ENCODE results near the gene PRPS2.

The PRPS2 gene

DNA sequence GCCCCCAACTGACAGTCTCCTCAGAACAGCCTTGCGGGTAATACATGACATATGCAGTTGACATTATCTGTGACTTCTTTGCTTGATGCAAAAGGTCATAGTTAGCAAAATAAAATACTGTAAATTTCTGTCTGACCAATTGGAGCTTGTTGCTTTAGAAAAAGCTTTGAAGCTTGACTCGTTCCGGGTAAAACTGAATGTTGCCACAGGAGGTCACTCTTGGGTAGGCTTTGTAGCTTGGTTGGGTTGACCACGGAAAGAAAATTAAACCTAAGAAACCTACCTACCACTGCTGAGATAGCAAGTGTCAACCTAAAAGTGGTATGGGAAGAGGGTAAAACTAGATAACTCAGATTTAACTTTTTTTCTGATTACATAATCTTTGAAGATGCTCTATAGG is 23.2 kb downstream of the PRPS2 start:
- no peak for DNase-seq (ENCODE audit: low read depth, low spot score)

DNA sequence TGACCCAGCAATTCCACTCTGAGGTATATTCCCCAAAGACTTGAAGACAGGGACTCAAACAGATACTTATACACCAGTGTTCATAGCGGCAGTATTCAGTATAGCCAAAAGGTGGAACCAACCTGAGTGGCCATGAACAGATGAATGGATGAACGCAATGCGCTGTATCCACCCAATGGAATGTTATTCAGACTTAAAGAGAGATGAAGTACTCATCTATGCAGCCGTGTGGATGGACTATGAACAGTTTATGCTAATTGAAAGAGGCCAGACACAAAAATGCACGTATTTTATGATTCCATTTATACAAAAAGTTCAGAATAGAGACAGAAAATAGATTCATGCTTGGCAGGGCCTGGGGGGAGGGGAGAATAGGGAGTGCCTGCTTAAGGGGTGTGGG is 26.3 kb downstream of the PRPS2 start:
- DNase-seq (ENCODE audit: low read depth, low spot score) = no peak

DNA sequence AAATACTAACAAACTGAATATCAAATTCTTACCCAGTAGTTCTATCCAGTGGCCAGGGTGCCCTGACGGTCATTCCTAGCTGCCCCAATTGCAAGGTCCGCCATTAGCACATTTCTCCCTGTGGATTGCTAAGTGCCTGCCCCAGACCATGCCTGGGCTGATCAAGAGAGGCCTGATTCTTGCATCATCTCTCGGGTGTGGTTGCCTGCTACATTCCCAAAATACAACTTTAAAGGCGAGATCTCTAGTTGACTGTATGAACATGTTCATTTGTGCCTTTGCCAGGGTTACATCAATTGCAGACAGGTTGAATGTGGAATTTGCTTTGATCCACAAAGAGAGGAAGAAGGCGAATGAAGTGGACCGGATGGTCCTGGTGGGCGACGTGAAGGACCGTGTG is 28.0 kb downstream of the PRPS2 start:
- DNase-seq (ENCODE audit: low read depth, low spot score) = no peak

DNA sequence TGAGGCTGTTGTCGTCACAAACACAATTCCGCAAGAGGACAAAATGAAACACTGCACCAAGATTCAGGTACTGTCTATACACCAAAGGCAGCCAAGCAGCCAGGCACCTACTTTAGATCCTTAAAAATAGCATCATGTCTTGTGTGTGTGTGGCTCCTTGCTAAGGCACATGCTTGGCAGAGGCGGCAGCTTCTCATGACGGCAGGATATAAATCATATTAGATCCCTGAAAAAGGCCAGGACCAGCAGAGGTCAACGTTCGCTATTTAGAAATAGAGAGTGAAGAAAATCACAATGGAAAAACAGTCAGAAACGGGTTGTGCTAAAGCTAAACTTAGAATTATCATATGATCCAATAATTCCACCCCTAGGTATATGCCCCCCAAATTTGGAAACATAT is 29.5 kb downstream of the PRPS2 start:
- DNase-seq (ENCODE audit: low read depth, low spot score) = no peak

DNA sequence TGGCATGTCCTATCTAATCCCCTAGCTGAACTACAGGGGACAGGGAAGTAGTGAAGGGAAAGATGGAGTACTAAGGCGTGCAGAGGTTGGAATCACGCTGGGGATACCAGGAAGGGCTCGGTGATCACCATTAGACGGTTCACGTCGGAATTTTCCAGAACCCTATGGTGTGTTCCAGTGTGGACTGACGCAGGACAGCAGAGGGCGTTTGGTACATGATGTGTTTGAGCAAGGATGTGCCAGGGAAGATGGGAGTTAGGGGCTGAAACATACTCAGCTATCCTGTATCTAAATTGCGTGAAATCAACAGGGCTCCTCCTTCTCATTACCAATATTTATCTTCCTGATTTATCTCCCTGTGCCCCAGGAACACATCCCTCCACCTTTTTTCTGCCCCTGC is 33.7 kb downstream of the PRPS2 start:
- DNase-seq (ENCODE audit: low read depth, low spot score) = no peak

DNA sequence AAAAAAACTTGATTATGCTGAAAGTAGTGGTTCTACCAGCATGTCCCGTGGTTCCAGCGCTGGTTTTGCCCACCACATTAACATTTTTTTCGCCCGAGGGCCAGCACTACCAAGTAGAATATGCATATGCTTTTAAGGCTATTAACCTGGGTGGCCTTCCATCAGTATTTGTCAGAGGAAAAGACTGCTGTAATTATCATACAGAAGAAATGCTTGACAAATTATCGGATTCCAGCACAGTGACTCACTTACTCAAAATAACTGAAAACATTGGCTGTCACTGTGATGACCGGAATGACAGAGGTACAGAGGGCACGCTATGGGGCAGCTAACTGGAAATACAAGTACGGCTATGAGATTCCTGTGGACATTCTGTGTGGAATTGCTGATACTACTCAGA is 34.6 kb downstream of the PRPS2 start:
- DNase-seq (ENCODE audit: low read depth, low spot score) = no peak

DNA sequence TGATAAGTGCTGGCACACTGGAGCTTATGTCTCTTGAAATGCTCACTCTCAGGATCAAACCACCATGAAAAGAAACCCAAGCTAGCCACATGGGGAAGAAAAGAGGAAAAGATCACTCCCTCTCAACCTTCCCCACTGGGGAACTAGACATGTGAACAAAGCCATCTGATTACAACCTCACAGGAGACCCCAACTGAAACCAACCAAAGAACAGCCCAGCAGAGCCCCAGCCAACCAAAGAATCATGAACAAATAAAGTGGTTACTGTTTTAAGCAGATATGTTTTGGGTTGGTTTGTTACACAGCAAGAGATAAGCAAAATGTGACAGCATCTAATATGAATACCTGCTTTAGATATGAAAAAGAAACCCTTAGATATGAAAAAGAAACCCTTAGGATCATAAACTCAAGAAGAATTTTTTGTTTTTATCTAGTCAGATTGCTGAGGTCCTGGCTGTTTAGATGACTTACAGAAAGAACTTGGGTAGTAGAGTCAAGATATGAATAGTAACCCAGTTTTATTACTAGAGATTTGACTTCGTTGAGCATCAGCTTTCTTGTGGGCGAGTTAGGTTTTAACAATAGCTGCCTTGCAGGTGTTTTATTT is 52.0 kb downstream of the PRPS2 start:
- no peak for DNase-seq (ENCODE audit: low read depth, low spot score)

DNA sequence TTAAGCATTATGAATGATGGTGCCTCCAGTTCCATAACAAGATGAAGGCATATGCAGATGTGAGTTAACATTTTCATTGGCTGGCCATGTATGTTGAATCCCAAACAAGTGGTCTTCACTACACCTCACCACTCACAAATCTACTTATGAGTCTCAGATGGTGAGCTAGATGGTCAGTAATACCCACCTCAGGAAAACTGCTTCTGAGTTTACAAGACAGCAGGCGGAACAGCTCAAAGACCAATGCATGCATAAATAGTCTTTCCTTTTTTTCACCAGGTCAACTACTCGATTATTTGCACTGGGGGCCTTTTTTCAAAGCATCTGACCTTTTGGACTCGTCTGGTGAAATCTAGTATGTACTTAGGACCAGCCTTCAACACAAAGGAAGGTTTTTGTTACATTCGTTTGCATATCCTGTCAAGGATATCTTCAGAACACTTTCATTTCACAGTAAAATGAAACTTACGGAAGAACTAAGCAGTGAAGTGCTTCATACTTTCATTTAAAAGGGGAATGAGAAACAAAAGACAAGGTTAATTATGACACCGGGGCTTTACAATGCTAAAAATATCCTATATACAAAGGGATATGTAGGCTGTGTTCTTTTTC is 52.6 kb downstream of the PRPS2 start:
- DNase-seq (ENCODE audit: low read depth, low spot score) = no peak

DNA sequence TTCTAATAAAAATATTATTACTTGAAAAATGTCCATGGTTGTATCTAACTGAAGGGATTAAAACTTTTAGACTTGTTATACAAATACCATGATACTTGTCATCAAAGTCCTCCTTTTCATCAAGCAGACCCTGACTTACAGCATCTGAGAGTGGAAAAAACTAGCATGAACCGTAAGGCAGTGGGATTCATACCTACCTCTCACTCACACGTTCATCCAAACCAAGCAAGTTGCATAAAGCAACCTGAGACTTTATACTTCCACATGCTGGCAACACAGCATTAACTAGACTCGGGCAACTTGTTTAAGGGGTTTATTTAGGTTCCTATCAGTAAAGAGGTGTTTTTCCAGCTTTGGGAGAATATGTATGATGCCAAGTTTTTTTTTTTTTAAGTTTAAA is 53.1 kb downstream of the PRPS2 start:
- no peak for DNase-seq (ENCODE audit: low read depth, low spot score)

DNA sequence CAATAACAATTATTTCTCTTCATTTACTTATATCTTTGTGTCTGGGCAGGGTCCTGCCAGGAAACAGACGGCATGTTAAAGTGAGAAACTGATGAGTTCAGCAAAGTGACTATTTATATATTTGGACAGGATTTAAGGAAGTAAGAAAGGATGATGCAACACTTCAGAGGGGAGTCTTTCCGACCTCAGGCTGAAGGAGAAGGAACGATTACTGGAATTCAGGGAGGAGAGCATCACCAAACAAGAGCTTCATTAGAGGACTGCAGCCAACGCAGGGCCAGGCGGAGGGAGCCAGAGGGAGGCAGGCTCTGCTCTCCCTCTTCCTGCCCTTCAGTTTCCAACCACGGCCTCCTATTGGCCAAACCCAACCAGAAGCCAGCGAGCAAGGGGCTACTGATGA is 74.1 kb downstream of the PRPS2 start:
- DNase-seq (ENCODE audit: low read depth, low spot score) = no peak

DNA sequence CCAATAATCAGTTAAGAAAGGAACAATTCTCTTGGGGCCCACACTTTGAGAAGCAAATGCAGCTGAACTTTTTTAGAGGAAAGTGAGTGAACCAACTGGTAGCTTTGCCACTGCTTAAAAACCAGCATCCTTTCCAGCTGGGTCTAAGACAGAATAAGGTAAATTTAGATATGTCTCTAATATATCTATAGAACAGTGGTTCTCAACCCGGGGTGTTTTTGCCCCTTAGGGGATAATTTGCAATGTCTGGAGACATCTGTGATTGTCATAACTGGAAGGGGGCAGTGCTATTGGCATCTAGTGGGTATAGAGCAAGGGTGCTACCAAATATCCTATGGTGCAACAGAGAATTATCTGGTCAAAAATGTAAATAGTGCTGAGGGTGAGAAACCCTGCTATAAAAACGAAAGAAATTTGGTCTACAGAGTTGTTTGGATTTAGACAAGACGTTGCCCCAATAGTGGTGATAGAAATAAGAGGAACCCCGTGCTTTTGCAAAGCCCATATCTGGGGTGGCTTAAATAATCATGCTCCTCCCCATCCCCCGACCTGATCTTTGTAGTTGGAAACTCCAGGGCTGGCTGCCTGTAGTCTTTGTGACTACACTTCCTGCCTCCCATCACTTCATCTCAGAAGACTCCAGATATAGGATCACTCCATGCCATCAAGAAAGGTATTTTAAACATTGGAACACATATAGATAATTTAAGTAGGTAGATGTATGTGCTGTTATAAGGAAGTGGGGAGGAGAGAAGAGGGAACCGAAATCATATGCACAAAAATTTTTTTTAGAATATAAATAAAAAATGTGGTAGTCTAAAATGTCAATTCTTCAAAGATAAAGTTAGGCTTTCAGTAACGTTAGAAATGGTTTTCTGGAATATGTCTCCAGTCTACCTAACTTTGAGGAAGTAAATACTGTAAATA is 75.5 kb downstream of the PRPS2 start, which contains the start of gene TLR7:
Gene TLR7 (plus strand): TSS at position 622 of the 927 bp plus-strand sequence. CDS start 507 bp downstream, outside the sequence.
- no peak for DNase-seq (ENCODE audit: low read depth, low spot score)

DNA sequence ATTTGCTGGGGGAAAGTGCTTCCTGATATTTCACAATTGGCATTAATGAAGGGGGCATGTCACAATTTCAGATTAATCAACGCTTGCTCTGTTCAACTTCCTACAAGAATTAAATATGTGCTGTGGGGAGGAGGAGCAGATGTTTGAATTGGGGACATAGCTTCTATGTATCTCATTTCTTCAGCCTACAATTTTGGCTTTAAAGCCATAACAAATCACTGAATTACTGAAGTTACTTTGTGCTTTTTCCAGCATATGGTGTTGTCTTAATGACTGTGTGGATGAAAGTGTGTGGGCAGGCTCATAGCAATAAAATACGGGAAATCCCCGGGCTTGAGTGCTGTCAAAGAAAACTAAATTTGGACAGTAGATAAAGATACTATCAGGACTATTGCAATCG is 76.5 kb downstream of the PRPS2 start:
- DNase-seq (ENCODE audit: low read depth, low spot score) = no peak

DNA sequence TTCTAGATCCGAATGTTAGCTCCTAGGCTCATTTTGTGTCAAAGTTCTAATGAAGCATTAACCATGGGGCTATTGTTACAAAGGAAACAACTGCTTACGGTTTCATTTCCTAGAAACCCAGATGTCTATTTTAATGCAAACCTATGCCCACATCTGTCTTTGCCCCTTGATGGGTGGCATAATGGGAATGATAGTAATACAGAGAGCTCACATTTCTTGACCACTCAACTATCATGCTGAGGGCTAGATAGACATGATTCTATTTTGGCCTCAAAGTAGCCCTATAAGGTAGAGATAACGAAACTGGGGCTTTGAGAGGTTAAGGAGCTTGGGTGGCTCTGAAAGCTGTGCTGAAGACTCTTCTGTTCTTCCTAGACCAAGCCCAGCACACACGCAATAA is 77.5 kb downstream of the PRPS2 start:
- no peak for DNase-seq (ENCODE audit: low read depth, low spot score)

DNA sequence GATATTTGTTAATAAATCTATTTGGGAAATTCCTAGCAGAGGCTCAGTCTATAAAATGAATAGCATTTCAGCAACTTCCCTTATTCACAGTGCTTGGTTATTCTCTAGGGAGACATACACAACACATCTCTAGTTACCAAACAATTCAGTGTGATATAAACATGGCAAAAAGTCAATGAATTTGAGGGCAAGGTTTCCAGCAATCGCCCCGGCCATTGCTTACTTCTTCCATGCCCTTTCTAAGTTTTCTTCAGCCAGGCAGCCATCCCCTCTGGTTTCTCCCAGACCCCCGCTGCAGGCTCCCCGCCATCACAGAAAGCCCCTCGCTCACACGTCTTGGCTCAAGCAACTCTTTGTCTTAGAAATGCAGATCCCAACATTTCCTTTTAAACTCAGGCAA is 80.0 kb downstream of the PRPS2 start:
- DNase-seq (ENCODE audit: low read depth, low spot score) = no peak

DNA sequence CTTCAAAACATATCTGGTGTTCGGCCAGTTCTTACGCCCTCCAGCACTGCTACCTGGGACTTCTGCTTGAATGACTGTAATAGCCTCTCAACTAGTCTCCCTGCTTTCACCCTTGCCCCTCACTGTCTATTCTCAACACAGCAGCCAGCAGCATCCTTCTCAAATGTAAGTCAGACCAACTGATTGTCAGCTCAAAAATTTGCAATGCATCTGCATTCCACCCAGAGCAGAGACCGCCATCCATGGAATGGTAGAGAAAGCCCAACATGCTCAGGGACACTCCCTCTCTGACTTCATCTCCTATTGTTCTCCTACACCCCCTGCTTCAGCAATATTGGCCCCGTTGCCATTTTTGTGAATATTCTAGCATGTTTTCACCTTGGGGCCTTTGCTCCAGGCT is 81.5 kb downstream of the PRPS2 start:
- DNase-seq (ENCODE audit: low read depth, low spot score) = no peak

Data from activated CD4-positive, CD25-positive, alpha-beta regulatory T cell treated with anti-CD3 and anti-CD28 coated beads, Interleukin-2, amount 50 U/mL, for 16 hours (primary cell).